ENCODE measurements around the gene ROR1. TPM values are rescaled to one million over a fixed set of nuclear protein-coding genes. Genes with fewer than 3 reads are reported as not detected.

Gene ROR1
- total RNA-seq, 4 donors from 2014 or later: 2.6 to 37.6 (median 11.5) TPM

DNA sequence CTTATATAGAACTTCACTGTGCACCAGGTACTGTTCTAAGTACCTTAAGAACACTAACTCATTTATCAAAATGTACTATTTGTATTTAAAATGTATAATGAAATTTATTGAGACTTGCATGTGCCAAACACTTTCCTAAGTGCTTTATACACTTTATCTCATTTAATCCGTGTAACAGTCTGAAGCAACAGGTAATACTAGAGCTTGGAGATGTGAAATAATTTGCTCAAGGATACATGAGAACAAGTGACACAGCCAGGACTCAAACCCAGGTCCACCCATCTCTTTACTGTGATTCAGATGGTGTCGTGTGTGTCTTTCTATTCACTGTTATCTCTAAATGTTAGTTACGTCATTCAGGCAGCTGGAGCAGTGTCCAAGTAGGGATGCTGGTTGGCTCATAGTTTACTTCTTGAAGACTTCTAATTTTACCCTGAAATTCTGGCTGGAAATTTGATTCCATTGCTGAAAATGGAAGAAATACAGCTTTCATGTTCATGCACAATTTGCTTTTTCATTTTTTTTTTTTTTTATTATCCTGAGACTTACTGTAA, 259.9 kb downstream of the ROR1 start:
- Histone ChIP-seq H3K4me3 (no peak overlapping the region), H3K27me3 (no peaks in the 10 kb centered on the region), H3K9me3 (no peaks in the 10 kb centered on the region), H3K27ac (peak overlapping the region in 1 of 2 donors; percentile 37), H3K4me1 (no peaks in the 10 kb centered on the region), H3K36me3 (no peaks in the 10 kb centered on the region)
- TF ChIP-seq, protein P1, sequence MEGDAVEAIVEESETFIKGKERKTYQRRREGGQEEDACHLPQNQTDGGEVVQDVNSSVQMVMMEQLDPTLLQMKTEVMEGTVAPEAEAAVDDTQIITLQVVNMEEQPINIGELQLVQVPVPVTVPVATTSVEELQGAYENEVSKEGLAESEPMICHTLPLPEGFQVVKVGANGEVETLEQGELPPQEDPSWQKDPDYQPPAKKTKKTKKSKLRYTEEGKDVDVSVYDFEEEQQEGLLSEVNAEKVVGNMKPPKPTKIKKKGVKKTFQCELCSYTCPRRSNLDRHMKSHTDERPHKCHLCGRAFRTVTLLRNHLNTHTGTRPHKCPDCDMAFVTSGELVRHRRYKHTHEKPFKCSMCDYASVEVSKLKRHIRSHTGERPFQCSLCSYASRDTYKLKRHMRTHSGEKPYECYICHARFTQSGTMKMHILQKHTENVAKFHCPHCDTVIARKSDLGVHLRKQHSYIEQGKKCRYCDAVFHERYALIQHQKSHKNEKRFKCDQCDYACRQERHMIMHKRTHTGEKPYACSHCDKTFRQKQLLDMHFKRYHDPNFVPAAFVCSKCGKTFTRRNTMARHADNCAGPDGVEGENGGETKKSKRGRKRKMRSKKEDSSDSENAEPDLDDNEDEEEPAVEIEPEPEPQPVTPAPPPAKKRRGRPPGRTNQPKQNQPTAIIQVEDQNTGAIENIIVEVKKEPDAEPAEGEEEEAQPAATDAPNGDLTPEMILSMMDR (IDR thresholded peaks at IDR 0.05): no peak
- TF ChIP-seq POLR2A (IDR thresholded peaks at IDR 0.05): no peak
- intact Hi-C loops (cut with DNase I; ENCODE audit: low total_unique reads): no loop called here
- peak; percentile 50 to 53 for DNase-seq

DNA sequence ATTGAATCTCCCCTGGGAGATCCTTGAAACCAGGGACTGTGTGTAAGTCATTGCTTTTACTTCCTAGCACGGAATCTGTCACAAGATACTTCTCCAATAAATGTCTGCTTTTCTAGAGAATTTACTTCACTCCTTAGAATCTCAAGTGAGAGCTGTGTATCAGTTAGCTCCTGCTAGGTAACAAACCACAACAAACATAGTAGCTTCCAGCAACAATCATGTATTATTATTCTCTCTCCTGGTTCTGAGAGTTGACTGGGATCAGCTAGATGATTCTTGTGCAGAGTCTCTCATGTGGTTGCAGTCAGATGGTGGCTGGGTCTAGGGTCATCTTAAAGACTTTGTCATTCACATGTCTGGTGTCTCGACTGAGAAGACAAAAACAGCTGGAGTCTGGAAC, 262.7 kb downstream of the ROR1 start:
- intact Hi-C loops (cut with DNase I; ENCODE audit: low total_unique reads): no loop called here
- TF ChIP-seq, protein P1 (IDR thresholded peaks at IDR 0.05): no peak
- no peak for TF ChIP-seq POLR2A (IDR thresholded peaks at IDR 0.05)
- Histone ChIP-seq H3K27ac (no peak overlapping the region), H3K36me3 (no peaks in the 10 kb centered on the region), H3K4me3 (no peak overlapping the region), H3K9me3 (no peaks in the 10 kb centered on the region), H3K4me1 (no peaks in the 10 kb centered on the region), H3K27me3 (no peaks in the 10 kb centered on the region)
- no peak for DNase-seq

DNA sequence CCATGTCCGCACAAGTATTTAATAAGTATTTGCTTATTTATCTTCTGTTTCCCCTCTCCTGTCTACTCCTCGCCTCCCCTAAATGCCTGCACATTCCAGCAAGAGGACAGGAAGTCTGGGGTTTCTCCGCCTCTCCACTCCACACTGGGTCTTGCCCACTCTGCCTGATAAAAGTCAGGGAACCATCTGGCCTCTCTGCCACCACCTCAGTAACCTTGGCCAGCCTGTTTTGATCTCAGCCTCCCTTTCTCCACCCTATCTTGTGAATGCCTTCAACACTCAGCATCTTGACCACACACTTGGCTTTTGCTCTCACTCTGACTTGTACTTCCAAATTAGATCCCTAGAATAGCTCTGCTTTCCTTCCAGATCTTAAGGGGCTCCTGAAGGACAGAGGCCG, 264.3 kb downstream of the ROR1 start:
- H3K4me3 ChIP-seq: no peak overlapping the region
- H3K27me3 ChIP-seq: no peaks in the 10 kb centered on the region
- H3K9me3 ChIP-seq: no peaks in the 10 kb centered on the region
- H3K4me1 ChIP-seq: no peaks in the 10 kb centered on the region
- peak overlapping the region in 1 of 2 donors; percentile 17 for H3K27ac ChIP-seq
- no peak for DNase-seq
- no peaks in the 10 kb centered on the region for H3K36me3 ChIP-seq
- no peak for TF ChIP-seq POLR2A (IDR thresholded peaks at IDR 0.05)
- TF ChIP-seq, protein P1 (IDR thresholded peaks at IDR 0.05): no peak
- intact Hi-C loops (cut with DNase I; ENCODE audit: low total_unique reads): no loop called here

DNA sequence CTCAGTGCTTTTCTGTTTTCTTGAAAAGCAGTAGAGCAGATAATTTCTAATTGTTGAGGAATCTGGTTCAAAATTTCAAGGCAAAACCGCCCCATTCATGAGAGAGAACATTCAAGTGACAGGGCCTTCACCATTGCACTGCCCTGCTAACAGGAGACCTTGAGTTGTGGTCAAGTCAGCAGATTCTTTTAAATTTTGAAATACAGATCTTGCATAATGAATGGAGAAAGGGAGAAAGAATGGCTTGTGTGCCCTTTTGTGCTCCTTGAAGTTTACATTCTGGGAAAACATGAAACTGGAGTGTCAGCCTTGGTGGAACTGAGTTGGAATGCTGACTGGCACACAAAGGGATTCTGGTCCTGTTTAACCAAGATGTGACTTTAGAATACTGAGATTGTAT, 265.1 kb downstream of the ROR1 start:
- Histone ChIP-seq H3K4me1 (no peaks in the 10 kb centered on the region), H3K4me3 (no peak overlapping the region), H3K9me3 (no peaks in the 10 kb centered on the region), H3K27me3 (no peaks in the 10 kb centered on the region), H3K36me3 (no peaks in the 10 kb centered on the region), H3K27ac (peak overlapping the region; percentile 17 to 20)
- intact Hi-C loops (cut with DNase I; ENCODE audit: low total_unique reads): no loop called here
- TF ChIP-seq POLR2A (IDR thresholded peaks at IDR 0.05): no peak
- TF ChIP-seq, protein P1 (IDR thresholded peaks at IDR 0.05): no peak
- DNase-seq: no peak

DNA sequence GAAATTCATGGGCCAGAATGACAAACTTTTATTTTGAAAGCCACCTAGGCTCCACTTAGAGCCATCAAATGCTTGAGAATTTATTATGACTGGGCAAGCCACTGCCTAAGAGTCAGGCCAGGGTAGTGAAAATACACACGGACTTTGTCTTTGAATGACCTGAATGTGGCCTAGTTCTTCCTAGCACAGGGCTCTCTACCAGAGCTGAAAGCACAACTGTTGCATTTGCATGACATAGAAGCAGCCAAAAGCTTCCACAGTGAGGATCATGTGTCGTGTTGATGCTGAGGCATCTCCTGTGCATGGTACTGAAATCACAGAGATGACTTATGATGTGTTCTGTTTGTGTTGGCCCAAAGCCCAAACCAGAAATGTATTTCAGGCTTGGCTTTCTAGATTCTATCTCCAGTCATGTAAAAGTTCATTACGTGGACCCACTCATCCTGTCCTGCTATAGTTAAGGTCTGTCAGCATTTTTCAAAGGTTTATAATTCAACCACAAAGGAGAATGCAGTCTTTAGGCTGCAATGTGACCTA, 265.6 kb downstream of the ROR1 start:
- H3K27ac ChIP-seq: peak overlapping the region; percentile 17 to 20
- intact Hi-C loops (cut with DNase I; ENCODE audit: low total_unique reads): no loop called here
- H3K4me3 ChIP-seq: no peak overlapping the region
- no peaks in the 10 kb centered on the region for H3K27me3 ChIP-seq
- no peaks in the 10 kb centered on the region for H3K4me1 ChIP-seq
- no peaks in the 10 kb centered on the region for H3K36me3 ChIP-seq
- peak; percentile 37 to 54 for DNase-seq
- TF ChIP-seq, protein P1 (IDR thresholded peaks at IDR 0.05): no peak
- no peak for TF ChIP-seq POLR2A (IDR thresholded peaks at IDR 0.05)
- no peaks in the 10 kb centered on the region for H3K9me3 ChIP-seq

All from uterus (tissue), 4 donors.